Erythroblast (primary cell): Measurements from ENCODE around the gene PNKD.

Experiments
- GATA1 ChIP-seq: IDR thresholded peaks from 2 replicates; pipeline ENCODE4 v1.6.1; 2011; ENCODE audit warnings: low read depth, mild to moderate bottlenecking, control low read depth, low read length, moderate library complexity
- POLR2A ChIP-seq: IDR thresholded peaks from 2 replicates; pipeline ENCODE4 v1.6.1; 2011; ENCODE audit warnings: mild to moderate bottlenecking, low read length

DNA sequence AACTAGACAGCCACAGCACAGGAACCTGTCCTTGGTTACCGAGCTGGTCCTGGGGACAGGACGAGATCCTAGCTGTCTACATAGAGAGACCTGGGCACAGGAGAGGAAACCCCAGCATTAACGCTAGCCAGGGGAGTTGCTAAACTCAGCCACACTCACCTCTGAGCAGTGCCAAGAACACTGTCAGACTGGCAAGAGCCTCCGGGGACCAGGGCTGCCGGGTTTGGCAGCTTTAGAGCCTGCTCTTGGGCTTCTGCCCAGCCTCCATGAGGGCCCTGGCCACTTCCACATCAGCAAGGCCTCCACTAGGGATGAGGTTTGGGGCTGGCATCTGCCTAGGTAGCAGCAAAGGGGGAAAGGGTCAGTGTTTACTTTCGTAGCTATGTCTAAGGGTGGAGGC lies 15.3 kb downstream of the PNKD start:
- TF ChIP-seq POLR2A, result no peak
- no peak for TF ChIP-seq GATA1
